KBM-7 (cell line): ENCODE results near the gene SAMD14.

ENCODE experiments used
- DNase-seq: peaks from one replicate; pipeline ENCODE4 v3.0.0-alpha.2; 2015
- in situ Hi-C: fragments of 300-500 bp; cut with MboI; formaldehyde crosslinking; loops from 2 replicates; pipeline ENCODE4 v1.14.3; 2020; ENCODE audit warnings: low sequenced_read_pairs, low pct_unique_long_range_greater_than_20kb, mixed read lengths

Gene SAMD14

GRCh38 chr17:50118828-50119218 is 11.1 kb downstream of the SAMD14 start:
- no peak for DNase-seq
- in situ Hi-C loops = loop anchor here (10.0 kb wide), 1 partner anchor 46 kb away; the partner anchor contains the start of gene SGCA

- no peak for DNase-seq
Observed at GRCh38 chr17:50118076-50118827, 11.7 kb downstream of the SAMD14 start.

GRCh38 chr17:50117202-50118051 is 12.5 kb downstream of the SAMD14 start:
- in situ Hi-C loops = loop anchor here (10.0 kb wide), 1 partner anchor 47 kb away; the partner anchor contains the start of gene SGCA
- DNase-seq = peak; percentile 76

More at GRCh38 chr17:50118076-50118827, 11.7 kb downstream of the SAMD14 start:
- in situ Hi-C loops = loop anchor here (10.0 kb wide), 1 partner anchor 47 kb away; the partner anchor contains the start of gene SGCA

GRCh38 chr17:50115756-50116155 is 14.2 kb downstream of the SAMD14 start:
- in situ Hi-C loops = loop anchor here (10.0 kb wide), 1 partner anchor 49 kb away; the partner anchor contains the start of gene SGCA
- DNase-seq = no peak

- peak; percentile 85 for DNase-seq
- in situ Hi-C loops = loop anchor here (10.0 kb wide), 1 partner anchor 50 kb away; the partner anchor contains the start of gene SGCA
Observed at GRCh38 chr17:50114849-50115357, 15.1 kb downstream of the SAMD14 start.

DNA sequence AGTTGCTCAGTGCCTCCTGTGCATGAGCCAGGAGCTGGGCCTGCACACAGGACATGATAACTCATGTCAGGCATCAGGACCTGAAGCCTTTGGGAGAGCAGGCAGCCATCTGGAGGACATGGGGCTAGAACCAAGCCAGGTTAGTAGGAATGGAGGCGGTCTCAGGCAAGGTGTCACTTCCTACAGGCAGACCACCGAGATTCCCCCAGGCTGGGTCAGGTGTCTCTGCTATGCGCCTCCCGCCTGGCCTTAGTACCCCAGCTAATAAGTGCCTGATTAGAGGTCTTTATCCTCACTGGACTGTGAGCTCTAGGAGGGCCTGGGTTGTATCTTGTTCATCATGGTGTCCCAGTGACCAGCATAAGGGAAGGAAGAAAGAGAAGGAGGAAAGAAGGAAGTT is 15.6 kb downstream of the SAMD14 start:
- in situ Hi-C loops = loop anchor here (10.0 kb wide), 1 partner anchor 50 kb away; the partner anchor contains the start of gene SGCA
- DNase-seq = no peak

- in situ Hi-C loops = loop anchor here (10.0 kb wide), 1 partner anchor 51 kb away; the partner anchor contains the start of gene SGCA
- DNase-seq = no peak
Observed at GRCh38 chr17:50113624-50114320, 16.2 kb downstream of the SAMD14 start.

DNA sequence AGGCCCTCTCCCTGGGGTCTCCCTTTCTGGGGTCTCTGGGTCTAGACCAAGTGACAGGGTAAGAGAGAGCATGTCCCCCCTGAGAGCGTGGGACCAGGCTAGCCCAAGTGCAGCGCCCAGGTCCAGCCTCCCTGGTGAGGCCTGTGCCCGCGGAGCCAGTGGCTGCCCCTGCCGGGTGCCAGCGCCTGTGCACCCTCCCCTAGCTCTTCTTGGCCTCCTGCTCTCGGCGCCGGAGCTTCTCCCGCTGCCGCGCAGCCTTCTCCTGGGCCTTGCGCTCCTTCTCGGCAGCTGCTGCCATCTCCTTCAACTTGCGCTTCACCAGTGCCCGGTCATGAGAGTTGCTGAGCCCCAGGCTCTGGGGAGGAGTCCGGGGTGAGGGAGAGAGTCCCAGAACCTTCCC is 17.3 kb downstream of the SAMD14 start:
- in situ Hi-C loops = loop anchor here (10.0 kb wide), 1 partner anchor 52 kb away; the partner anchor contains the start of gene SGCA
- DNase-seq = no peak

GRCh38 chr17:50111673-50112655 is 18.0 kb downstream of the SAMD14 start:
- in situ Hi-C loops = loop anchor here (10.0 kb wide), 1 partner anchor 53 kb away; the partner anchor contains the start of gene SGCA
- no peak for DNase-seq

DNA sequence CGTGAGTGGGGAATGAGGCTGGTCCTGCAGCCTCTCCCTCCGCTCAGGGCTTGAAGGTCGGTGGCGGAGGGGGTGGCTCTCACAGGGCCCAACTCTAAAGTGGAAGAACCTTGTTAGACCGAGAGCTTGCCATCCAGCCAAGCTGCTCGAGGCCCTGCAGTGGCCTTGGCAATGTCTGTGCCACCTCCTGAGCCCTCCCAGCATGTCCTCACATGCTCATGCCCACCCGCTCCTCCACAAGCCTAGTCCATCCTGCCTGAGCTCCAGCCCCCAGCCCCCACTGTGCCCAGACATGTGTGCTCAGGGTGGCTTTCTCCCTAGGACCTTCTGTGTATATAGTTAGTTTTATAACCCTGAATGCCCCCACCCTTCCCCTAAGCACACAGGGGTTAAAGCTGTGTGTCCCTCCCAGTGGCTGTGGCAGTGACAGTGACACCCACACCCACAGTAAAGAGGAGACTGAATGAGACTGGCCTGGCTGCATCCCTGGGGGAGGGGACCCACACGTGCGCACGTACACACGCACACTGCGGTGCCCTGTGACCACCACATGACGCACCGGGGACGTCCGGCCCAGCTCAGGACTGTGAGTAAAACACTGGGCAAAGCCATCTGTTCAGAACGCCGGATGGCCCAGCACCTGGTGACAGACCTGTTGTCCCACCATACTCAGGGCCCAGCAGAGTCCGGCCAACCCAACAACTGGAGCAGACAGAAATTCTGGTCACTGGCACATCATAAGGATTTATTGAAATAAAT is 19.2 kb downstream of the SAMD14 start:
- in situ Hi-C loops = loop anchor here (10.0 kb wide), 1 partner anchor 54 kb away; the partner anchor contains the start of gene SGCA
- DNase-seq = no peak

- in situ Hi-C loops = loop anchor here (10.0 kb wide), 1 partner anchor 55 kb away; the partner anchor contains the start of gene SGCA
- DNase-seq = no peak
Observed at GRCh38 chr17:50109785-50110184, 20.2 kb downstream of the SAMD14 start.

DNA sequence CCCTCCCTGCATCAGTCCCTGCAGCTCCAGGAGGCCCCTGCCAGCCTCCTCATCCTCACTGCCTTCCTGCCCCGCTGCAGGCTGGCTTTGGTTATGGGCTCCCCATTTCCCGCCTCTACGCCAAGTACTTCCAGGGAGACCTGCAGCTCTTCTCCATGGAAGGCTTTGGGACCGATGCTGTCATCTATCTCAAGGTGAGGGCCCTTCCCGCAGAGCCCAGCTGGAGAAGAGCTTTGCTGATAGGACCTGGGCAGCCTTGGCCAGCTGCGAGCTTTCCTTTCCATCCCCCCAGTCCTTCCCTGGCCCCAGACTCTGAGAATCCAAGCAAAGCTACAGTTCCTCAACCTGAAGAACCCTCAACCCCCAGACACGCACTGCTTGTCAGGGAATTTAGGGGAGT is 20.8 kb downstream of the SAMD14 start:
- in situ Hi-C loops = no loop called here
- DNase-seq = no peak

DNA sequence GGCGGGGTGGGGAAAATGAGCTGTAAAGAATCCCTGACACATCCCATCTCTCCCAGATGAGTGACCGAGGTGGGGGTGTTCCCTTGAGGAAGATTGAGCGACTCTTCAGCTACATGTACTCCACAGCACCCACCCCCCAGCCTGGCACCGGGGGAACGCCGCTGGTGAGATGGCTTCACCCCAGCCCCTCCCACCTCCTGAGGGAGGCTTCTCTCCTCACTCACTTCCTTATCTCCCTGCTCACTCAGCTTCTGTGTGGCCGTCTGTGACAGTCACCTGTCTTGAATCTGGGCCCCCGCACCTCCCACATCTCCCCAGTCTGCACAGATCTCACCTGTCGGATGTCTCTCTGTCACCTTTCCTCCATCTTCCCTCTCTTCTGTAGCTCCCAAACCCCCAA is 21.4 kb downstream of the SAMD14 start:
- in situ Hi-C loops = no loop called here
- DNase-seq = no peak

DNA sequence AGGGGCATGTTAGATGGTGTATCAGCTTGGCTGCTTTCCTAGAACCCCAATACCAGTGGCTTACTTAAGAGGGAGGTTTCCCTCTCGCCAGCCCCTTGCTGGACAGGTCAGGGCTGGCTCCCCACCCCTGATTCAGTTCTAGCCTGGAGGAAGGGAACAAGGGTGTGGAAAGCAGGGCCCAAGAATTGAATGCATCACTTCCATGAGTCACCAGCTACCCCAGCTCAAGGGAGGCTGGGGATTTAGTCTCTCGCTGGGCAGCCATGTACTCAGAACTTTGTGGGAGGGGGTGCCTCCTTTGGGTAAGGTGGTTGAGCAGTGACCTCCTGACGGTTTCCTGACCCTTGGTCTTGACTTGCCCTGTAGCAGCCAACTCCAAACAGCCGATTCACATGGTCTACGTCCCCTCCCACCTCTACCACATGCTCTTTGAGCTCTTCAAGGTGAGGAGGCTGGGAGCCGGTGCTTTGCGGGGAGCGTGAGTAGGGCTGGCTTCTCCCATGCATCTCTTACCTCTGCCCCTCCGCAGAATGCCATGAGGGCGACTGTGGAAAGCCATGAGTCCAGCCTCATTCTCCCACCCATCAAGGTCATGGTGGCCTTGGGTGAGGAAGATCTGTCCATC is 22.1 kb downstream of the SAMD14 start:
- in situ Hi-C loops = no loop called here
- no peak for DNase-seq

GRCh38 chr17:50106393-50107131 is 23.4 kb downstream of the SAMD14 start:
- no peak for DNase-seq
- in situ Hi-C loops = no loop called here

GRCh38 chr17:50105811-50106210 is 24.1 kb downstream of the SAMD14 start:
- in situ Hi-C loops = no loop called here
- no peak for DNase-seq
